Left ventricle myocardium superior (tissue), 1 donor: ENCODE measurements around the gene KMT5C. TPM values are rescaled to one million over a fixed set of nuclear protein-coding genes. Genes with fewer than 3 reads are reported as not detected.

Experiments used
- ATAC-seq: fragments of 200-7000 bp; cut with Tn5 transposase; one replicate; pipeline ENCODE4 v1.9.1; 2020; ENCODE audit warnings: mild to moderate bottlenecking, moderate library complexity
- DNase-seq: peaks from one replicate; pipeline ENCODE4 v3.0.0-alpha.2; 2020
- intact Hi-C: fragments of 100-400 bp; cut with micrococcal nuclease; formaldehyde crosslinking; loops from one replicate; pipeline ENCODE4 v1.11.0; 2022
- total RNA-seq: library from RNA; stranded (reverse); fragmentation: NEBNext Ultra II Directional; extraction: Animal tissue kit (Norgen Biotek cat#: 25700); gene quantifications from one replicate; pipeline ENCODE4 v1.2.1, GENCODE V29; 2021
- donor health status: DM: no; HTN: yes; CAD: no; lungs with severe emphysema.

KMT5C gene
- total RNA-seq, 1 donor from 2014 or later = 7.2 TPM

GRCh38 chr19:55345101-55345817, 5.6 kb downstream of the KMT5C start:
- intact Hi-C loops = no loop called here
- no peak for DNase-seq
- no peak for ATAC-seq

- intact Hi-C loops = no loop called here
- DNase-seq = peak; percentile 69
- ATAC-seq = peak; percentile 40
Measured at GRCh38 chr19:55345818-55346724, 6.4 kb downstream of the KMT5C start.

GRCh38 chr19:55346725-55347441, 7.2 kb downstream of the KMT5C start:
- no peak for DNase-seq
- intact Hi-C loops = no loop called here
- peak; percentile 30 for ATAC-seq

- intact Hi-C loops = no loop called here
- ATAC-seq (no peak), DNase-seq (no peak)
Measured at GRCh38 chr19:55347442-55348009, 7.8 kb downstream of the KMT5C start.

- intact Hi-C loops = no loop called here
- ATAC-seq (no peak), DNase-seq (no peak)
Measured at GRCh38 chr19:55348317-55349034, 8.8 kb downstream of the KMT5C start.

DNA sequence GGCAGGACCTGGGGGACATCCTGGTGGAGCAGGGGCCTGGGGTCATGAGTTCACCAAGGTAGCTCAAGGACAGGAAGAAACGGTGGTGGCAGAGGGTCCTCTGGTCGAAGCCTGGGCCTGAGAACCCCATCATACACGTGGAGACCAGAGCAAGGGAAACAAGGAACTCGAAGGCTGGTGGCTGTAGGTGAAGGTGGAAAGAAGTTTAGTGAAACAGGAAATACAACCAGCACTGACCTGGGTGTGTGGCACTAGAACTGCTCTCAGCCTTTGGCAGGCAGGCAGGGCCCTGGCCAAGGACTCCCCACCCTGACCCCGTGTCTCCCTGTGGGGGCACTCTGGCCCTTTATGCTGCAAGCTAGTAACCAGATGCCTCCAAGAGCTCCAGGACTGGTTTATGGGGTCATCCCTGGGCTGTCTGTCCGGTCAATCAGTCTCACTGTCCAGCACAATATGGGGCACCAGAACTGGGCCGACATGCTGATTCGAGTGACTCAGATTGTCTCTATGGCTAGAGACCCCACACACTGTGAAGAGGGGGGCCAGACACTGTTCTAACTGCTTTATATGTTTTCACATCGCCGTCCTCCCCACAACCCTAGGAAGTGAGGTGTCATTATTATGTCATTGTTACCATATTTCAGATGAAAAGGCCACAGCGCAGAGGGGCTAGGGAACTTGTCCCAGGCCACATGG, 11.1 kb downstream of the KMT5C start:
- no peak for ATAC-seq
- DNase-seq = no peak

GRCh38 chr19:55352040-55352439, 12.4 kb downstream of the KMT5C start:
- intact Hi-C loops = no loop called here
- ATAC-seq (no peak), DNase-seq (no peak)

More for the DNA sequence above, 11.1 kb downstream of the KMT5C start:
- intact Hi-C loops = no loop called here

- intact Hi-C loops = no loop called here
- ATAC-seq = no peak
- no peak for DNase-seq
Measured at GRCh38 chr19:55352549-55353145, 13.0 kb downstream of the KMT5C start.

GRCh38 chr19:55353356-55353802, 13.7 kb downstream of the KMT5C start:
- DNase-seq (no peak), ATAC-seq (no peak)
- intact Hi-C loops = no loop called here

GRCh38 chr19:55353803-55354697, 14.4 kb downstream of the KMT5C start:
- DNase-seq (peak; percentile 76), ATAC-seq (peak; percentile 91)
- intact Hi-C loops = no loop called here

DNA sequence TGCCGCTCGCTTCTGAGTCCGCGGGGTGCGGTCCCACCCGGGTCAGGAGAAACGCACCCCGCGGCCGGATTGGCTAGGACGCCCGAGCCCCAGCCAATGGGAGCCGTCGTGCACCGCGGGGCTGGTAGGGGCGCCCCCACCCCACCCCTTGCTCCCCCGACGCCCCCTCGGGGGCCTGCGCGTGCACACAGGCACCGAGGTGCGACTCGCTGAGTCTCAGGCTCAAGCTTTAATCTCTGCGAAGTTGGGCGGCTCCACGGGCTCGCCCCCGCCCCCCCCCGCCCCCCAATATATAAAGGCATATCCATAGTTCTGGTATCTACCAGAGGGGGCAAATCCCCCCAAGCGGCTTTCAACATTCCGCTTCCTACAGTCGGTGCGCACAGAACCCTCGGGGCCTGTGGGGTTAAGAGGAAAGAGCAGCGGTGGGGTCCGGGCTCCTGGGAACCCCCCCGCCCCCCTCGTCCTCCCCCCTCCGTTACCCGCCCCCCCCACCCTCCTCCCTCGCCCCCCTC, 15.1 kb downstream of the KMT5C start, which contains the start of gene COX6B2:
Gene COX6B2 (minus strand): TSS at position 22 of the 515 bp plus-strand sequence. CDS start 198 bp downstream, outside the sequence.
- no peak for DNase-seq
- intact Hi-C loops = no loop called here
- ATAC-seq = no peak

DNA sequence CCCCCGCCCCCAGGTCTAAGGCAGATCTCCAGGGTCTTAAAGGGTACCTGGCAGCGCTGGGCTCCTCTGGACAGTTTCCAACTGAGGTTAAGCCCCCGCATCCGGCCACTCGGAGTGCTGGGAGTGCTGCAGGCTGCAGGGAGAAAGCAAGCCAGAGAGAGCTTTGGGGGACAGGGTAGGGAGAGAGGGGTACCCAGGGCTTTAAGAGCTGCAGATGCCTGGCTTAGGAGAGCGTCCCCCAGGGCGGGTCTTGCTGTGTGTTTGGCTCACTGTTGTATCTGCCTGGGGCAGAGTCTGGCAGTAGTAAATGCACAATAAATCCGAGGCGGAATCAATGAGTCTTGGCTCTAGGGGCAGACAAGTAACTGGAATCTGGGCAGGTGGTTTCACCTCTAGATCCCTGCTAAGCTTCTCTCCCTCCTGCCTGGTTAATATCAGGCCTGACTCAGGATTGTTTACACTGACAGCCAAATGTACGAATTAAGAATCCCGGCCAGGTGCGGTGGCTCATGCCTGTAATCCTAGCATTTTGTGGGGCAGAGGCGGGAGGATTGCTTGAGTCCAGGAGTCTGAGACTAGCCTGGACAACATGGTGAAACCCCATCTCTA, 15.6 kb downstream of the KMT5C start:
- ATAC-seq (no peak), DNase-seq (no peak)
- intact Hi-C loops = no loop called here

GRCh38 chr19:55358493-55358892, 18.8 kb downstream of the KMT5C start:
- DNase-seq (no peak), ATAC-seq (no peak)
- intact Hi-C loops = no loop called here

GRCh38 chr19:55358943-55359908, 19.6 kb downstream of the KMT5C start:
- intact Hi-C loops = no loop called here
- no peak for ATAC-seq
- no peak for DNase-seq

DNA sequence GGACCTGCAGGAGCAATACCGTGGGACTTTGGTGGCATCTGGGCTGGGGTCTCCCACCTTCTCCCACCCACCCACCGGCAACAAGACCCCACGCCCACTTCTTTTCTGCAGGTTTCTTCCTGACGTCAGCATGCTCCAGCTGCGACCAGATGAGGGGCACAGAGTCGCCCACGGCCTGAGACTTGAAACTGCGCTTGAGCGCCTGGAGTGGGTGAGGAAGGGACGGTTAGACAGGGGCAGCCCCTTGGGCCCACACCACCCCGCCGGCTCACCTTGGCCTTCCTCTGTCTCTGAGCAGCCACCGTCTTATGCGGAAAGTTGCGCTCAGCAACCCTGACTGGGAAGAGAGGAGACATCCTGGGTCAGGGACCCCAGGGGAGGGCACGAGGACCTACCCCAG, 21.2 kb downstream of the KMT5C start:
- intact Hi-C loops = no loop called here
- ATAC-seq (no peak), DNase-seq (no peak)
